Measurements from ENCODE around the gene CCDC138.

DNA sequence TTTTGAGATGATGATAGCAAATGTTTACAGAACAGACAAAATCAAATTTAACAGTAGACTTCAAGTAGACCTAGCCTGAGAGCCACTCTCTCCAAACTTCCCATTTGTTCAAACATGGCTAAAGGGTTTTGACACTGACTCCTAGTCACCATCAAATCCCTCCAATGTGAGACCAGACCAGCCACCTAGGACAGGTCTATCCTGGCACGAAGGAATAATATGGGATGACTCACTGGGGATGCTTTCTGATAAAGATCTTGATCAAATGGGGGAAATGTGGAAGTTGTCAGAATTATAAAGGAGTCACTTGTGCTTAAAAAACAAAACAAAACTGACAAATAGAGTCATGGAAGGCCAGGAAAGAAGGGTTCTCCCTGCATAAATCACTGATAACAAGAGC is 106.7 kb downstream of the CCDC138 start:
- TF ChIP-seq, protein P1, sequence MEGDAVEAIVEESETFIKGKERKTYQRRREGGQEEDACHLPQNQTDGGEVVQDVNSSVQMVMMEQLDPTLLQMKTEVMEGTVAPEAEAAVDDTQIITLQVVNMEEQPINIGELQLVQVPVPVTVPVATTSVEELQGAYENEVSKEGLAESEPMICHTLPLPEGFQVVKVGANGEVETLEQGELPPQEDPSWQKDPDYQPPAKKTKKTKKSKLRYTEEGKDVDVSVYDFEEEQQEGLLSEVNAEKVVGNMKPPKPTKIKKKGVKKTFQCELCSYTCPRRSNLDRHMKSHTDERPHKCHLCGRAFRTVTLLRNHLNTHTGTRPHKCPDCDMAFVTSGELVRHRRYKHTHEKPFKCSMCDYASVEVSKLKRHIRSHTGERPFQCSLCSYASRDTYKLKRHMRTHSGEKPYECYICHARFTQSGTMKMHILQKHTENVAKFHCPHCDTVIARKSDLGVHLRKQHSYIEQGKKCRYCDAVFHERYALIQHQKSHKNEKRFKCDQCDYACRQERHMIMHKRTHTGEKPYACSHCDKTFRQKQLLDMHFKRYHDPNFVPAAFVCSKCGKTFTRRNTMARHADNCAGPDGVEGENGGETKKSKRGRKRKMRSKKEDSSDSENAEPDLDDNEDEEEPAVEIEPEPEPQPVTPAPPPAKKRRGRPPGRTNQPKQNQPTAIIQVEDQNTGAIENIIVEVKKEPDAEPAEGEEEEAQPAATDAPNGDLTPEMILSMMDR (optimal IDR thresholded peaks at IDR 0.05 in 1 of 3, IDR thresholded peaks at IDR 0.05 in 1 of 3, conservative IDR thresholded peaks at IDR 0.05 in 1 of 3; ENCODE audit: extremely low read depth in 1 of 3, insufficient read depth in 2 of 3, low read length in 3 of 3): no peak
- no peak for TF ChIP-seq EZH2 (IDR thresholded peaks at IDR 0.05; ENCODE audit: low read length)
